H1 (cell line): ENCODE data around the gene C11orf98. TPM values are rescaled to one million over a fixed set of nuclear protein-coding genes. Genes with fewer than 3 reads are reported as not detected.

Experiments used
- CTCF ChIA-PET: fragments of 300-600 bp; sonication (Branson Sonifier 250); formaldehyde crosslinking; loops from one replicate; lab custom pipeline; 2021; ENCODE audit not compliant: partially characterized antibody; lab: Charles Lee
- POLR2A ChIA-PET: fragments of 300-600 bp; sonication (Branson Sonifier 250); formaldehyde crosslinking; loops from one replicate; lab custom pipeline; 2021; ENCODE audit warnings: inconsistent platforms; ENCODE audit not compliant: partially characterized antibody; lab: Charles Lee
- DNase-seq, 2 experiments: peaks; one replicate each; pipeline versions ENCODE4 v3.0.0 to v3.0.0-alpha.2; 2010 to 2022; ENCODE audit warnings: low spot score in 2 of 2, low read depth in 1 of 2, mixed read lengths in 1 of 2
- FAIRE-seq: peaks from 2 replicates; lab custom pipeline; 2011; peaks lifted over from hg19 to GRCh38; lab: Jason Lieb, UNC
- H2AFZ ChIP-seq: 2 replicates; pipeline ENCODE4 v1.8.1; 2012; ENCODE audit warnings: low read length, inconsistent platforms
- H2AK5ac ChIP-seq: 2 replicates; pipeline ENCODE4 v1.6.1; 2013; ENCODE audit warnings: low read depth, low read length
- H2BK120ac ChIP-seq: replicated peaks from 2 replicates; pipeline ENCODE3; 2013; ENCODE audit warnings: low read depth, low read length, inconsistent platforms
- H2BK12ac ChIP-seq: 2 replicates; pipeline ENCODE4 v1.6.1; 2013; ENCODE audit warnings: low read depth, low read length
- H2BK15ac ChIP-seq: 2 replicates; pipeline ENCODE4 v1.6.1; 2013; ENCODE audit warnings: low read length
- H2BK20ac ChIP-seq: 2 replicates; pipeline ENCODE4 v1.6.1; 2013; ENCODE audit warnings: low read length
- H2BK5ac ChIP-seq: 2 replicates; pipeline ENCODE4 v1.6.1; 2013; ENCODE audit warnings: low read depth, low read length
- H3K14ac ChIP-seq: 2 replicates; pipeline ENCODE4 v1.6.1; 2013; ENCODE audit warnings: inconsistent platforms; ENCODE audit not compliant: insufficient read length
- H3K18ac ChIP-seq: 2 replicates; pipeline ENCODE4 v1.6.1; 2013; ENCODE audit warnings: low read length; ENCODE audit errors: extremely low read depth
- H3K23ac ChIP-seq: 2 replicates; pipeline ENCODE4 v1.6.1; 2013; ENCODE audit warnings: inconsistent platforms; ENCODE audit not compliant: insufficient read length
- H3K23me2 ChIP-seq: 2 replicates; pipeline ENCODE4 v1.6.1; 2013; ENCODE audit warnings: low read depth, low read length
- H3K27ac ChIP-seq: 2 replicates; pipeline ENCODE4 v1.6.1; 2011; ENCODE audit warnings: low read depth, low read length, inconsistent platforms
- H3K27me3 ChIP-seq, 4 experiments: replicated peaks in 1 of 4; 1 replicate in 1 of 4; 2 replicates in 3 of 4; pipeline versions ENCODE4 v1.6.1 to v1.8.1; 2011 to 2013; ENCODE audit warnings: low read length in 3 of 4, mild to moderate bottlenecking in 3 of 4, inconsistent platforms in 2 of 4, mixed read lengths in 2 of 4, moderate library complexity in 1 of 4; ENCODE audit not compliant: control insufficient read depth in 3 of 4, insufficient read depth in 3 of 4; ENCODE audit errors: extremely low read depth in 1 of 4
- H3K36me3 ChIP-seq, 4 experiments: 2 replicates each; pipeline versions ENCODE4 v1.6.1 to v1.8.1; 2011 to 2013; ENCODE audit warnings: mild to moderate bottlenecking in 4 of 4, low read length in 3 of 4, moderate library complexity in 2 of 4, control low read depth in 1 of 4, inconsistent platforms in 1 of 4; ENCODE audit not compliant: insufficient read depth in 4 of 4, control insufficient read depth in 2 of 4
- H3K4ac ChIP-seq: replicated peaks from 2 replicates; pipeline ENCODE3; 2013; ENCODE audit warnings: low read length, low read depth, mixed read lengths, inconsistent platforms; ENCODE audit not compliant: insufficient read length
- H3K4me1 ChIP-seq, 4 experiments: replicated peaks in 1 of 4; 1 replicate in 1 of 4; 2 replicates in 3 of 4; pipeline versions ENCODE4 v1.6.1 to v1.8.1; 2011 to 2013; ENCODE audit warnings: low read length in 3 of 4, inconsistent platforms in 2 of 4, mixed read lengths in 1 of 4; ENCODE audit not compliant: insufficient read depth in 4 of 4, control insufficient read depth in 3 of 4
- H3K4me2 ChIP-seq, 2 experiments: 2 replicates each; pipeline versions ENCODE4 v1.6.1 to v1.8.1; 2011 to 2013; ENCODE audit warnings: low read depth in 2 of 2, low read length in 2 of 2, control low read depth in 1 of 2, inconsistent platforms in 1 of 2, mild to moderate bottlenecking in 1 of 2; ENCODE audit not compliant: insufficient read depth in 1 of 2
- H3K4me3 ChIP-seq, 4 experiments: fragments of 200-600, 300-600 bp in 1 of 4; sonication (generic), shearing (Covaris generic), sonication (Bioruptor Twin) in 1 of 4; 2 replicates each; pipeline versions ENCODE4 v1.5.1 to v1.8.1; 2011 to 2016; ENCODE audit warnings: low read length in 4 of 4, low read depth in 3 of 4, control low read depth in 2 of 4, inconsistent platforms in 2 of 4, mild to moderate bottlenecking in 2 of 4, mixed read lengths in 1 of 4, moderate library complexity in 1 of 4; ENCODE audit not compliant: insufficient read depth in 2 of 4; ENCODE audit errors: extremely low read depth in 1 of 4
- H3K56ac ChIP-seq: replicated peaks from 2 replicates; pipeline ENCODE3; 2013; ENCODE audit warnings: low read depth, mild to moderate bottlenecking, mixed read lengths, low read length, inconsistent platforms; ENCODE audit not compliant: insufficient read length
- H3K79me1 ChIP-seq: 2 replicates; pipeline ENCODE4 v1.6.1; 2013; ENCODE audit warnings: low read depth, low read length, control low read depth
- H3K79me2 ChIP-seq, 2 experiments: 2 replicates each; pipeline versions ENCODE4 v1.6.1 to v1.8.1; 2012 to 2013; ENCODE audit warnings: low read length in 2 of 2, mild to moderate bottlenecking in 2 of 2, inconsistent platforms in 1 of 2; ENCODE audit not compliant: insufficient read depth in 2 of 2, control insufficient read depth in 1 of 2
- H3K9ac ChIP-seq, 4 experiments: replicated peaks in 1 of 4; 1 replicate in 1 of 4; 2 replicates in 3 of 4; pipeline versions ENCODE4 v1.6.1 to v1.8.1; 2011 to 2013; ENCODE audit warnings: low read depth in 3 of 4, low read length in 3 of 4, control low read depth in 2 of 4, mild to moderate bottlenecking in 2 of 4, moderate library complexity in 2 of 4, inconsistent platforms in 1 of 4; ENCODE audit errors: extremely low read depth in 1 of 4
- H3K9me3 ChIP-seq, 2 experiments: 2 replicates each; pipeline versions ENCODE4 v1.6.1 to v1.8.1; 2012 to 2013; ENCODE audit warnings: mild to moderate bottlenecking in 2 of 2, moderate library complexity in 2 of 2, control low read depth in 1 of 2, inconsistent platforms in 1 of 2, low read depth in 1 of 2, low read length in 1 of 2, mixed read lengths in 1 of 2; ENCODE audit not compliant: insufficient read depth in 2 of 2
- H4K20me1 ChIP-seq, 2 experiments: replicated peaks in 1 of 2; 2 replicates each; pipeline versions ENCODE3 to v1.8.1; 2011 to 2013; ENCODE audit warnings: inconsistent platforms in 2 of 2, low read length in 2 of 2, mild to moderate bottlenecking in 1 of 2; ENCODE audit not compliant: insufficient read depth in 2 of 2, control insufficient read depth in 1 of 2
- H4K5ac ChIP-seq: 2 replicates; pipeline ENCODE4 v1.6.1; 2013; ENCODE audit warnings: low read length, low read depth, mixed read lengths, inconsistent platforms; ENCODE audit not compliant: insufficient read length
- H4K8ac ChIP-seq: 2 replicates; pipeline ENCODE4 v1.8.0; 2013; ENCODE audit warnings: mild to moderate bottlenecking, moderate library complexity, low read length, inconsistent platforms; ENCODE audit not compliant: insufficient read depth; ENCODE audit errors: extremely low read depth
- H4K91ac ChIP-seq: replicated peaks from 2 replicates; pipeline ENCODE3; 2013; ENCODE audit warnings: low read length, mixed read lengths, inconsistent platforms; ENCODE audit not compliant: insufficient read length
- ASH2L ChIP-seq: fragments of 200-600, 300-600 bp; sonication (generic); IDR thresholded peaks from one replicate; pipeline ENCODE4 v1.7.1; 2017; ENCODE audit warnings: low read length
- CHD2 ChIP-seq: IDR thresholded peaks from 2 replicates; pipeline ENCODE4 v1.6.1; 2012; ENCODE audit warnings: low read length, improper control_type of control experiment
- EGR1 ChIP-seq: IDR thresholded peaks from 2 replicates; pipeline ENCODE4 v1.6.1; 2011; ENCODE audit warnings: low read depth, low read length, borderline replicate concordance
- EP300 ChIP-seq, 2 experiments: IDR thresholded peaks; 1 replicate in 1 of 2; 2 replicates in 1 of 2; pipeline ENCODE4 v1.6.1; 2011 to 2012; ENCODE audit warnings: low read depth in 2 of 2, low read length in 2 of 2, mild to moderate bottlenecking in 2 of 2, borderline replicate concordance in 1 of 2, inconsistent platforms in 1 of 2, moderate library complexity in 1 of 2
- HDAC6 ChIP-seq: IDR thresholded peaks from one replicate; pipeline ENCODE4 v1.7.1; 2012; ENCODE audit warnings: low read depth, mild to moderate bottlenecking, inconsistent platforms, low read length, moderate library complexity
- JUND ChIP-seq: IDR thresholded peaks from 2 replicates; pipeline ENCODE4 v1.6.1; 2011; ENCODE audit warnings: mild to moderate bottlenecking, improper control_type of control experiment, low read length
- KDM5A ChIP-seq: fragments of 200-600 bp; IDR thresholded peaks from 2 replicates; pipeline ENCODE4 v1.7.1; 2012; ENCODE audit warnings: mild to moderate bottlenecking, low read length, inconsistent platforms, mixed read lengths
- MAFK ChIP-seq: IDR thresholded peaks from 2 replicates; pipeline ENCODE4 v1.6.1; 2012; ENCODE audit warnings: low read depth, mild to moderate bottlenecking, improper control_type of control experiment, low read length
- TAF1 ChIP-seq: IDR thresholded peaks from 2 replicates; pipeline ENCODE4 v1.6.1; 2011; ENCODE audit warnings: mild to moderate bottlenecking, low read depth, low read length
- TBP ChIP-seq: IDR thresholded peaks from 2 replicates; pipeline ENCODE4 v1.6.1; 2011; ENCODE audit warnings: low read depth, low read length, improper control_type of control experiment
- YY1 ChIP-seq: IDR thresholded peaks from 2 replicates; pipeline ENCODE4 v1.6.1; 2011; ENCODE audit warnings: low read depth, mild to moderate bottlenecking, low read length
- ZNF274 ChIP-seq: IDR thresholded peaks from 2 replicates; pipeline ENCODE4 v1.7.0; 2012; ENCODE audit warnings: low read length, borderline replicate concordance; ENCODE audit errors: extremely low read depth
- WGBS, 2 experiments: shearing (Covaris generic) in 1 of 2; methylation state at CpG; one replicate each; pipeline versions ENCODE4 v1.1.6 to v1.1.7; 2013 to 2015; ENCODE audit warnings: low lambda C conversion rate in 2 of 2, mixed read lengths in 2 of 2, inconsistent platforms in 1 of 2, low coverage in 1 of 2, missing lambda C conversion rate in 1 of 2; ENCODE audit not compliant: insufficient replicate concordance in 2 of 2, insufficient coverage in 1 of 2, insufficient read length in 1 of 2; ENCODE audit errors: extremely low coverage in 1 of 2, missing lambda C conversion rate in 1 of 2; 5-methylcytosine and 5-hydroxymethylcytosine counted together
- polyA plus RNA-seq, 7 experiments: library from polyadenylated mRNA; depleted of rRNA in 3 of 7; stranded (reverse) in 5 of 7; unstranded in 2 of 7; fragments of >200 nt in 5 of 7; fragments of 200-250 nt in 2 of 7; gene quantifications; 1 replicate in 5 of 7; 2 replicates in 1 of 7; 4 replicates in 1 of 7; pipeline versions ENCODE4 v1.2.1 to v1.2.3, GENCODE V29; 2011 to 2013; ENCODE audit warnings: missing spikeins in 2 of 7, mixed read lengths in 2 of 7
- total RNA-seq: library from RNA; stranded (reverse); fragmentation: NEBNext Ultra II Directional; extraction: Animal tissue kit (Norgen Biotek cat#: 25700); gene quantifications from 2 replicates; pipeline ENCODE4 v1.2.1, GENCODE V29; 2021

C11orf98 gene
- total and polyA plus RNA-seq, 2 of the 8 experiments (the other 6 are each of a cell fraction or from before 2014, with no cell fraction given), result 68.0 to 171 TPM

- H3K36me3 ChIP-seq, result peaks cover 4 to 19% (median 9%) of the 10 kb centered on the region in 4 experiments; a peak in 7 of 8 replicates
- H4K20me1 ChIP-seq, result no peaks in the 10 kb centered on the region
- no peaks in the 10 kb centered on the region for H3K9me3 ChIP-seq
- peaks cover 7 to 34% (median 20%) of the 10 kb centered on the region in 4 experiments for H3K4me1 ChIP-seq
- H3K79me2 ChIP-seq, result peaks cover 0 to 7% of the 10 kb centered on the region in 2 experiments; a peak in 1 of 4 replicates
- ChIA-PET POLR2A (interaction anchor here (0.6 to 61.4 kb wide), 27 partner anchors 9 to 420 kb away, joined by 3 to 2041 read pairs (median 9); partner anchors contain the start of genes C11orf98, CSKMT, EEF1G and EML3), CTCF (interaction anchor here (1.2 to 3.8 kb wide), 6 partner anchors 18 to 150 kb away, joined by 3 to 21 read pairs (median 6); partner anchors contain the start of genes C11orf98, CSKMT, LRRN4CL and TAF6L)
- peak within 1 kb of the TSS; percentile 75 for H3K4ac ChIP-seq
- peak within 1 kb of the TSS; percentile 46 for H3K27ac ChIP-seq
- DNase-seq (peak; percentile 93 to 96), FAIRE-seq (peak; percentile 28)
- peaks cover 22% of the 10 kb centered on the region for H3K23me2 ChIP-seq
- H3K56ac ChIP-seq, result no peak within 1 kb of the TSS
- no peaks in the 10 kb centered on the region for H3K27me3 ChIP-seq
- H3K4me2 ChIP-seq, result peak within 1 kb of the TSS; percentile 99
- H4K8ac ChIP-seq, result 0 out of 2 replicates have a peak within 1 kb of the TSS, but pooled peaks have one; percentile 7
- 0 out of 2 replicates have a peak within 1 kb of the TSS, but pooled peaks have one; percentile 66 for H2BK20ac ChIP-seq
- H4K91ac ChIP-seq, result peak within 1 kb of the TSS; percentile 67
- H3K4me3 ChIP-seq, result peak within 1 kb of the TSS; percentile 68 to 89 (median 84)
- peak within 1 kb of the TSS in 3 of 4 experiments; percentile 52 to 76 (median 74); a peak in 6 of 7 replicates for H3K9ac ChIP-seq
- no peak within 1 kb of the TSS for H3K23ac ChIP-seq
- H2BK15ac ChIP-seq, result peak within 1 kb of the TSS; percentile 81; the same call in 1 of the 2 replicates
- H2BK12ac ChIP-seq, result peak within 1 kb of the TSS; percentile 86; the same call in 1 of the 2 replicates
- WGBS, 2 experiments, result 2% methylated on average over 9 of the region's 10 CpGs; no CpG with 5 or more reads in 1 of the 2 experiments
- no peaks in the 10 kb centered on the region; the same call in 1 of the 2 replicates for H3K79me1 ChIP-seq
- peak within 1 kb of the TSS; percentile 79 for H3K18ac ChIP-seq
- H4K5ac ChIP-seq, result peak within 1 kb of the TSS; percentile 38
- peak within 1 kb of the TSS; percentile 72 for H2BK120ac ChIP-seq
- peak within 1 kb of the TSS; percentile 25 for H2AK5ac ChIP-seq
- H2AFZ ChIP-seq, result no peak within 1 kb of the TSS
- no peak within 1 kb of the TSS for H3K14ac ChIP-seq
- H2BK5ac ChIP-seq, result peak within 1 kb of the TSS; percentile 86
- peak; percentile 43 to 100 for TF ChIP-seq EP300 (IDR thresholded peaks at IDR 0.05; ENCODE audit: borderline replicate concordance in 1 of 2, low read depth in 2 of 2, low read length in 2 of 2)
- TF ChIP-seq ASH2L, result peak; percentile 39
- TF ChIP-seq HDAC6, result no peak
- peak; percentile 89 for TF ChIP-seq TAF1
- TF ChIP-seq EGR1, result peak; percentile 86; the same call in 1 of the 2 replicates
- peak; percentile 99 for TF ChIP-seq JUND
- peak; percentile 68; the same call in 1 of the 2 replicates for TF ChIP-seq TBP
- no peak for TF ChIP-seq KDM5A
- no peak for TF ChIP-seq ZNF274
- peak; percentile 82 for TF ChIP-seq CHD2
- peak; percentile 55; the same call in 1 of the 2 replicates for TF ChIP-seq MAFK
- peak; percentile 81 for TF ChIP-seq YY1
Observed at GRCh38 chr11:62707277-62707861, 42.4 kb upstream of the C11orf98 start, which contains the start of the genes BSCL2 and GNG3. Gene BSCL2, minus strand, starts transcription at chr11:62707424. Its CDS starts 229 bp downstream, at chr11:62707195. Gene GNG3, plus strand, starts transcription at chr11:62707676. Its CDS starts 620 bp downstream, at chr11:62708296.
